IMR-90 (cell line): ENCODE data around the gene SLC52A1. TPM values are rescaled to one million over a fixed set of nuclear protein-coding genes. Genes with fewer than 3 reads are reported as not detected.

Experiments used
- ATAC-seq: fragments of 200-7000 bp; cut with Tn5 transposase; 2 replicates; pipeline ENCODE4 v1.9.1; 2020; ENCODE audit warnings: low read depth, mild to moderate bottlenecking, moderate library complexity
- BruUV-seq: library from RNA; stranded (reverse); fragments of 400-500 nt; replicated peaks from 2 replicates; lab custom pipeline; 2021; lab: Mats Ljungman, UMichigan
- CTCF ChIA-PET: fragments of 300-600 bp; formaldehyde crosslinking; extraction: SDS; loops from one replicate; lab custom pipeline; 2021; ENCODE audit warnings: antibody characterized with exemption; lab: Yijun Ruan, JAX
- POLR2A ChIA-PET: fragments of 300-600 bp; sonication (Branson Sonifier 250); formaldehyde crosslinking; loops from one replicate; lab custom pipeline; 2022; ENCODE audit warnings: antibody characterized with exemption; ENCODE audit not compliant: unreplicated experiment; lab: Charles Lee
- DNase-seq: peaks from one replicate; pipeline ENCODE4 v3.0.0; 2013
- H2AFZ ChIP-seq: replicated peaks from 2 replicates; pipeline ENCODE3; 2013; ENCODE audit warnings: low read length, mild to moderate bottlenecking; ENCODE audit not compliant: poor library complexity
- H2AK5ac ChIP-seq: 2 replicates; pipeline ENCODE4 v1.6.1; 2013; ENCODE audit warnings: low read depth, low read length, inconsistent platforms
- H2AK9ac ChIP-seq: replicated peaks from 2 replicates; pipeline ENCODE3; 2013; ENCODE audit warnings: mild to moderate bottlenecking, low read depth, low read length, moderate library complexity; ENCODE audit not compliant: poor library complexity
- H2BK120ac ChIP-seq: 2 replicates; pipeline ENCODE4 v1.6.1; 2013; ENCODE audit warnings: low read depth, low read length, inconsistent platforms
- H2BK15ac ChIP-seq: 3 replicates; pipeline ENCODE4 v1.6.1; 2013; ENCODE audit warnings: low read depth, low read length, inconsistent platforms
- H2BK20ac ChIP-seq: 2 replicates; pipeline ENCODE4 v1.6.1; 2013; ENCODE audit warnings: low read depth, mild to moderate bottlenecking, inconsistent platforms, low read length, moderate library complexity
- H2BK5ac ChIP-seq: 2 replicates; pipeline ENCODE4 v1.6.1; 2013; ENCODE audit warnings: mild to moderate bottlenecking, low read depth, low read length, inconsistent platforms; ENCODE audit not compliant: poor library complexity, severe bottlenecking
- H3K14ac ChIP-seq: replicated peaks from 2 replicates; pipeline ENCODE4 v1.6.1; 2013; ENCODE audit warnings: low read depth, low read length, inconsistent platforms
- H3K18ac ChIP-seq: 2 replicates; pipeline ENCODE4 v1.6.1; 2013; ENCODE audit warnings: low read depth, low read length, control low read depth
- H3K23ac ChIP-seq: 2 replicates; pipeline ENCODE4 v1.6.1; 2013; ENCODE audit warnings: low read depth, low read length, inconsistent platforms
- H3K27ac ChIP-seq: 2 replicates; pipeline ENCODE4 v1.5.1; 2013; ENCODE audit warnings: mild to moderate bottlenecking, control low read depth, low read length; ENCODE audit not compliant: insufficient read depth
- H3K27me3 ChIP-seq: 2 replicates; pipeline ENCODE4 v1.6.1; 2013; ENCODE audit warnings: low read length; ENCODE audit not compliant: control insufficient read depth, insufficient read depth
- H3K36me3 ChIP-seq: 2 replicates; pipeline ENCODE4 v1.6.1; 2013; ENCODE audit warnings: low read length, mixed read lengths; ENCODE audit not compliant: control insufficient read depth, insufficient read depth
- H3K4ac ChIP-seq: 2 replicates; pipeline ENCODE4 v1.6.1; 2013; ENCODE audit warnings: low read depth, low read length, inconsistent platforms
- H3K4me1 ChIP-seq: 2 replicates; pipeline ENCODE4 v1.6.1; 2013; ENCODE audit warnings: low read length, mixed read lengths; ENCODE audit not compliant: control insufficient read depth, insufficient read depth
- H3K4me2 ChIP-seq: 2 replicates; pipeline ENCODE4 v1.6.1; 2013; ENCODE audit warnings: low read depth, mild to moderate bottlenecking, control low read depth, low read length, moderate library complexity
- H3K4me3 ChIP-seq: 2 replicates; pipeline ENCODE4 v1.5.1; 2013; ENCODE audit warnings: low read depth, mild to moderate bottlenecking, control low read depth, low read length, moderate library complexity; ENCODE audit not compliant: insufficient read depth
- H3K56ac ChIP-seq: 2 replicates; pipeline ENCODE4 v1.6.1; 2013; ENCODE audit warnings: low read length, inconsistent platforms; ENCODE audit not compliant: insufficient read depth; ENCODE audit errors: extremely low read depth
- H3K79me1 ChIP-seq, 2 experiments: 2 replicates each; pipeline ENCODE4 v1.6.1; 2013; ENCODE audit warnings: low read length in 2 of 2, inconsistent platforms in 1 of 2, low read depth in 1 of 2
- H3K9ac ChIP-seq: 2 replicates; pipeline ENCODE4 v1.6.1; 2013; ENCODE audit warnings: low read depth, low read length, control low read depth
- H3K9me1 ChIP-seq: 2 replicates; pipeline ENCODE4 v1.6.1; 2013; ENCODE audit warnings: low read length, inconsistent platforms; ENCODE audit not compliant: insufficient read depth
- H3K9me3 ChIP-seq: 2 replicates; pipeline ENCODE4 v1.6.1; 2013; ENCODE audit warnings: low read length; ENCODE audit not compliant: control insufficient read depth, insufficient read depth
- H4K20me1 ChIP-seq: 2 replicates; pipeline ENCODE4 v1.6.1; 2013; ENCODE audit warnings: low read length, inconsistent platforms; ENCODE audit not compliant: insufficient read depth
- H4K5ac ChIP-seq: 2 replicates; pipeline ENCODE4 v1.6.1; 2013; ENCODE audit warnings: mild to moderate bottlenecking, low read depth, low read length, control low read depth
- H4K8ac ChIP-seq, 2 experiments: 2 replicates each; pipeline ENCODE4 v1.6.1; 2013; ENCODE audit warnings: low read depth in 2 of 2, low read length in 2 of 2, control low read depth in 1 of 2, inconsistent platforms in 1 of 2
- H4K91ac ChIP-seq: 2 replicates; pipeline ENCODE4 v1.6.1; 2013; ENCODE audit warnings: low read depth, low read length, inconsistent platforms; ENCODE audit not compliant: insufficient read depth
- BHLHE40 ChIP-seq: fragments of 150-350 bp; IDR thresholded peaks from 2 replicates; pipeline ENCODE4 v1.6.1; 2016; ENCODE audit warnings: mild to moderate bottlenecking, low read depth, low read length
- CEBPB ChIP-seq: IDR thresholded peaks from 2 replicates; pipeline ENCODE4 v1.6.1; 2012; ENCODE audit warnings: low read depth, low read length, improper control_type of control experiment
- CHD1 ChIP-seq: IDR thresholded peaks from 2 replicates; pipeline ENCODE4 v1.6.1; 2012; ENCODE audit warnings: low read depth, low read length, improper control_type of control experiment
- CTCF ChIP-seq: conservative IDR thresholded peaks from 2 replicates; pipeline ENCODE4 v1.5.1; 2012; ENCODE audit warnings: mild to moderate bottlenecking, low read depth, low read length, improper control_type of control experiment
- ELK1 ChIP-seq: fragments of 150-350 bp; IDR thresholded peaks from 2 replicates; pipeline ENCODE4 v1.6.1; 2016; ENCODE audit warnings: low read depth, mild to moderate bottlenecking, low read length, moderate library complexity, borderline replicate concordance
- FOS ChIP-seq: fragments of 150-350 bp; IDR thresholded peaks from 2 replicates; pipeline ENCODE4 v1.6.1; 2016; ENCODE audit warnings: low read depth, low read length
- MAFK ChIP-seq: IDR thresholded peaks from 2 replicates; pipeline ENCODE4 v1.6.1; 2012; ENCODE audit warnings: low read depth, low read length, improper control_type of control experiment
- MAZ ChIP-seq: IDR thresholded peaks from 2 replicates; pipeline ENCODE4 v1.6.1; 2012; ENCODE audit warnings: low read depth, mild to moderate bottlenecking, low read length, improper control_type of control experiment, moderate library complexity, borderline replicate concordance
- MXI1 ChIP-seq: IDR thresholded peaks from 2 replicates; pipeline ENCODE4 v1.6.1; 2012; ENCODE audit warnings: low read depth, mild to moderate bottlenecking, low read length, moderate library complexity, borderline replicate concordance
- NFE2L2 ChIP-seq: fragments of 150-350 bp; IDR thresholded peaks from 2 replicates; pipeline ENCODE4 v1.6.1; 2016; ENCODE audit warnings: low read depth, mild to moderate bottlenecking, low read length
- POLR2A ChIP-seq: IDR thresholded peaks from 2 replicates; pipeline ENCODE4 v1.6.1; 2012; ENCODE audit warnings: mild to moderate bottlenecking, low read depth, low read length
- RAD21 ChIP-seq: IDR thresholded peaks from 2 replicates; pipeline ENCODE4 v1.6.1; 2012; ENCODE audit warnings: low read length, improper control_type of control experiment
- RCOR1 ChIP-seq: IDR thresholded peaks from 2 replicates; pipeline ENCODE4 v1.6.1; 2012; ENCODE audit warnings: mild to moderate bottlenecking, low read length, improper control_type of control experiment; ENCODE audit not compliant: insufficient replicate concordance
- RFX5 ChIP-seq: IDR thresholded peaks from 2 replicates; pipeline ENCODE4 v1.8.0; 2012; ENCODE audit warnings: low read depth, mild to moderate bottlenecking, low read length, moderate library complexity
- SMC3 ChIP-seq: fragments of 150-350 bp; IDR thresholded peaks from 2 replicates; pipeline ENCODE4 v1.6.1; 2016; ENCODE audit warnings: low read depth, mild to moderate bottlenecking, antibody characterized with exemption, low read length, moderate library complexity
- USF2 ChIP-seq: fragments of 150-350 bp; IDR thresholded peaks from 2 replicates; pipeline ENCODE4 v1.6.1; 2017; ENCODE audit warnings: mild to moderate bottlenecking, antibody characterized with exemption, low read length, low read depth
- WGBS, 2 experiments: methylation state at CpG; one replicate each; pipeline versions ENCODE4 v1.1.5 to v1.1.7; 2013; ENCODE audit warnings: missing lambda C conversion rate in 2 of 2; ENCODE audit not compliant: insufficient read length in 1 of 2; ENCODE audit errors: extremely low coverage in 2 of 2; 5-methylcytosine and 5-hydroxymethylcytosine counted together
- dilution Hi-C: fragments of 300-500 bp; cut with HindIII; formaldehyde crosslinking; loops from one replicate; pipeline ENCODE4 v1.14.3; 2018; ENCODE audit warnings: low sequenced_read_pairs; ENCODE audit not compliant: unreplicated experiment
- in situ Hi-C: fragments of 300-500 bp; cut with MboI; formaldehyde crosslinking; loops from 3 replicates; pipeline ENCODE4 v1.14.3; 2019; ENCODE audit warnings: low sequenced_read_pairs, inconsistent platforms, mixed read lengths
- intact Hi-C: fragments of 100-400 bp; cut with micrococcal nuclease; formaldehyde crosslinking; loops from 2 replicates; pipeline ENCODE4 v1.10.0; 2022
- polyA plus RNA-seq, 3 experiments: library from polyadenylated mRNA; depleted of rRNA; stranded (reverse); fragments of >200 nt; gene quantifications; 2 replicates each; pipeline ENCODE4 v1.2.3, GENCODE V29; 2012; ENCODE audit warnings: low replicate concordance in 1 of 3
- total RNA-seq: library from RNA; depleted of rRNA; stranded (reverse); fragments of >200 nt; gene quantifications from 2 replicates; pipeline ENCODE4 v1.2.3, GENCODE V29; 2012

Gene SLC52A1
- total and polyA plus RNA-seq, 2 of the 4 experiments (the other 2 are of a cell fraction), result not detected

GRCh38 chr17:5080591-5080990, 45.4 kb upstream of the SLC52A1 start:
- ChIA-PET POLR2A (no interaction called here), CTCF (no interaction called here)
- no peak overlapping the region for H3K14ac ChIP-seq
- no peak overlapping the region for H2AFZ ChIP-seq
- no peak overlapping the region for H2BK5ac ChIP-seq
- H2BK120ac ChIP-seq, result no peak overlapping the region
- H4K20me1 ChIP-seq, result no peaks in the 10 kb centered on the region
- H2AK5ac ChIP-seq, result no peak overlapping the region
- intact Hi-C loops (no loop called here), in situ Hi-C loops (no loop called here), dilution Hi-C loops (no loop called here)
- H2AK9ac ChIP-seq, result no peak overlapping the region
- no peak overlapping the region for H2BK15ac ChIP-seq
- no peak overlapping the region for H3K4ac ChIP-seq
- no peak for TF ChIP-seq CTCF
- TF ChIP-seq RFX5, result no peak
- TF ChIP-seq USF2, result no peak
- no peak for TF ChIP-seq SMC3
- TF ChIP-seq CEBPB, result no peak
- no peak for TF ChIP-seq POLR2A
- no peak for TF ChIP-seq BHLHE40
- no peak for TF ChIP-seq MAFK
- no peak for TF ChIP-seq FOS
- TF ChIP-seq RAD21, result no peak
- TF ChIP-seq MAZ, result no peak
- no peak for TF ChIP-seq CHD1
- TF ChIP-seq ELK1, result no peak
- TF ChIP-seq NFE2L2, result no peak
- no peak for TF ChIP-seq MXI1
- TF ChIP-seq RCOR1, result no peak
- H3K4me1 ChIP-seq, result no peaks in the 10 kb centered on the region
- H4K5ac ChIP-seq, result no peak overlapping the region
- H3K18ac ChIP-seq, result no peak overlapping the region
- no peak for ATAC-seq
- no peak overlapping the region for H3K4me3 ChIP-seq
- no peaks in the 10 kb centered on the region for H3K27me3 ChIP-seq
- H3K27ac ChIP-seq, result no peak overlapping the region
- DNase-seq, result no peak
- WGBS, 2 experiments, result 86% methylated on average over 1 of the region's 3 CpGs; no CpG with 5 or more reads in 1 of the 2 experiments
- H3K9me3 ChIP-seq, result peaks cover 15% of the 10 kb centered on the region; the same call in 1 of the 2 replicates
- H4K91ac ChIP-seq, result no peak overlapping the region
- no peak overlapping the region for H2BK20ac ChIP-seq
- H3K56ac ChIP-seq, result no peak overlapping the region
- H3K4me2 ChIP-seq, result no peak overlapping the region
- no TSS peak for BruUV-seq
- H3K23ac ChIP-seq, result no peak overlapping the region
- H4K8ac ChIP-seq, result no peak overlapping the region
- H3K36me3 ChIP-seq, result 0 out of 2 replicates have a peak, but pooled peaks cover 1% of the 10 kb centered on the region
- H3K9ac ChIP-seq, result no peak overlapping the region
- no peaks in the 10 kb centered on the region for H3K9me1 ChIP-seq
- peaks cover 0 to 8% of the 10 kb centered on the region in 2 experiments; a peak in 3 of 4 replicates for H3K79me1 ChIP-seq
